GM23338 (cell line): ENCODE measurements around the gene COPZ2. TPM values are rescaled to one million over a fixed set of nuclear protein-coding genes. Genes with fewer than 3 reads are reported as not detected.
A peak's percentile ranks its signal among the peaks of the same experiment; 100 is the strongest.

Source experiments
- ATAC-seq: fragments of 200-7000 bp; cut with Tn5 transposase; 3 replicates; pipeline ENCODE4 v1.9.1; 2020
- DNase-seq: peaks from one replicate; pipeline ENCODE4 v3.0.0-alpha.2; 2015; ENCODE audit warnings: low spot score
- H2AFZ ChIP-seq: fragments of 200-600 bp; sonication (generic); 2 replicates; pipeline ENCODE4 v1.8.0; 2016; ENCODE audit warnings: antibody characterized with exemption, mild to moderate bottlenecking, moderate library complexity
- H3F3A ChIP-seq: fragments of 200-600 bp; sonication (generic); replicated peaks from 2 replicates; pipeline ENCODE4 v1.8.0; 2017; ENCODE audit warnings: antibody characterized with exemption, mixed run types, low read depth
- H3K27ac ChIP-seq: fragments of 200-600 bp; sonication (generic); 2 replicates; pipeline ENCODE4 v1.6.1; 2016; ENCODE audit warnings: low read depth
- H3K27me3 ChIP-seq: fragments of 200-600 bp; sonication (generic); 2 replicates; pipeline ENCODE4 v1.8.0; 2016; ENCODE audit warnings: mild to moderate bottlenecking, mixed run types, moderate library complexity; ENCODE audit not compliant: insufficient read depth
- H3K36me3 ChIP-seq: fragments of 200-600 bp; sonication (generic); 2 replicates; pipeline ENCODE4 v1.8.0; 2016; ENCODE audit warnings: mild to moderate bottlenecking; ENCODE audit not compliant: insufficient read depth
- H3K4me1 ChIP-seq: fragments of 200-600 bp; sonication (generic); 2 replicates; pipeline ENCODE4 v1.8.0; 2016; ENCODE audit warnings: mild to moderate bottlenecking, moderate library complexity; ENCODE audit not compliant: insufficient read depth
- H3K4me2 ChIP-seq: fragments of 200-600 bp; sonication (generic); 2 replicates; pipeline ENCODE4 v1.7.1; 2017; ENCODE audit warnings: mixed run types
- H3K4me3 ChIP-seq: fragments of 200-600 bp; sonication (generic); 2 replicates; pipeline ENCODE4 v1.6.1; 2016; ENCODE audit warnings: mixed run types
- H3K79me2 ChIP-seq: fragments of 200-600 bp; sonication (generic); replicated peaks from 2 replicates; pipeline ENCODE4 v1.8.0; 2017; ENCODE audit warnings: mild to moderate bottlenecking; ENCODE audit not compliant: insufficient read depth
- H3K9me2 ChIP-seq: fragments of 200-600 bp; sonication (generic); 2 replicates; pipeline ENCODE4 v1.8.0; 2017; ENCODE audit not compliant: insufficient read depth
- H4K20me1 ChIP-seq: fragments of 200-600 bp; sonication (generic); replicated peaks from 2 replicates; pipeline ENCODE4 v1.8.0; 2017; ENCODE audit warnings: mild to moderate bottlenecking; ENCODE audit not compliant: insufficient read depth
- H3K27ac Mint-ChIP-seq: 2 replicates; pipeline ENCODE4 v1.8.0; 2020; ENCODE audit warnings: inconsistent platforms, mild to moderate bottlenecking, moderate library complexity, mixed read lengths
- H3K27me3 Mint-ChIP-seq: 3 replicates; pipeline ENCODE4 v1.8.0; 2022; ENCODE audit warnings: low read depth, mild to moderate bottlenecking, moderate library complexity, mixed read lengths, inconsistent platforms; ENCODE audit not compliant: insufficient read depth, poor library complexity
- H3K36me3 Mint-ChIP-seq: 3 replicates; pipeline ENCODE4 v1.8.0; 2021; ENCODE audit warnings: low read depth, mild to moderate bottlenecking, inconsistent platforms, moderate library complexity, mixed read lengths
- H3K4me1 Mint-ChIP-seq: 3 replicates; pipeline ENCODE4 v1.8.0; 2020; ENCODE audit warnings: mild to moderate bottlenecking, inconsistent platforms, mixed read lengths
- H3K4me3 Mint-ChIP-seq: 3 replicates; pipeline ENCODE4 v1.8.0; 2021; ENCODE audit warnings: moderate library complexity, mild to moderate bottlenecking, inconsistent platforms, mixed read lengths
- H3K9me3 Mint-ChIP-seq: 3 replicates; pipeline ENCODE4 v1.8.0; 2020; ENCODE audit warnings: moderate library complexity, mild to moderate bottlenecking, inconsistent platforms, mixed read lengths
- CREB1 ChIP-seq: fragments of 250-450 bp; sonication (Bioruptor Pico); IDR thresholded peaks from 2 replicates; pipeline ENCODE4 v1.5.0; 2020; ENCODE audit warnings: low read depth, mild to moderate bottlenecking, moderate library complexity
- CTCF ChIP-seq, 2 experiments: fragments of 200-600 bp in 1 of 2; sonication (generic) in 1 of 2; conservative IDR thresholded peaks; 2 replicates each; pipeline versions ENCODE4 v1.5.1 to v1.6.1; 2016 to 2017; ENCODE audit warnings: antibody characterized with exemption in 2 of 2, low read depth in 2 of 2, mild to moderate bottlenecking in 2 of 2, moderate library complexity in 1 of 2
- EZH2phosphoT487 ChIP-seq: fragments of 200-600 bp; sonication (generic); IDR thresholded peaks from one replicate; pipeline ENCODE4 v1.8.1; 2018; ENCODE audit warnings: antibody characterized with exemption; ENCODE audit not compliant: unreplicated experiment
- NANOG ChIP-seq: IDR thresholded peaks from 2 replicates; pipeline ENCODE4 v1.6.1; 2016; ENCODE audit warnings: antibody characterized with exemption, borderline replicate concordance
- REST ChIP-seq: IDR thresholded peaks from one replicate; pipeline ENCODE4 v1.6.1; 2018; ENCODE audit warnings: antibody characterized with exemption; ENCODE audit not compliant: unreplicated experiment
- STAT1 ChIP-seq: IDR thresholded peaks from one replicate; pipeline ENCODE4 v1.6.1; 2016; ENCODE audit warnings: antibody characterized with exemption; ENCODE audit not compliant: unreplicated experiment
- ZNF331 ChIP-seq: fragments of 250-450 bp; sonication (Bioruptor Pico); IDR thresholded peaks from 2 replicates; pipeline ENCODE4 v1.5.0; 2020; ENCODE audit warnings: low read depth, mild to moderate bottlenecking, moderate library complexity
- ZNF462 ChIP-seq: fragments of 250-450 bp; sonication (Bioruptor Pico); IDR thresholded peaks from 2 replicates; pipeline ENCODE4 v1.5.0; 2020; ENCODE audit warnings: mild to moderate bottlenecking, moderate library complexity
- polyA plus RNA-seq: library from polyadenylated mRNA; unstranded; fragments of >200 nt; fragmentation: Nextera tagmentation; extraction: Ambion mirVana; gene quantifications from 2 replicates; pipeline ENCODE4 v1.2.1, GENCODE V29; 2016
- total RNA-seq: library from RNA; depleted of rRNA; stranded (reverse); fragments of >200 nt; shearing (Covaris generic); gene quantifications from 2 replicates; pipeline ENCODE4 v1.2.3, GENCODE V29; 2014

Gene COPZ2
- total and polyA plus RNA-seq, 2 experiments from 2014 or later: not detected

GRCh38 chr17:48011405-48012150 lies 26.0 kb downstream of the COPZ2 start:
- H3K27ac Mint-ChIP-seq: no peak overlapping the region
- peaks cover 7% of the 10 kb centered on the region; the same call in 1 of the 2 replicates for H3F3A ChIP-seq
- peaks cover 24% of the 10 kb centered on the region for H3K27me3 ChIP-seq
- TF ChIP-seq REST (no peak), CREB1 (CRISPR knock-in tag) (0 out of 2 replicates have a peak, but pooled peaks have one; percentile 15), CTCF (conservative IDR thresholded peaks at IDR 0.05; ENCODE audit: low read depth in 2 of 2) (peak; percentile 63 to 79)
- no peaks in the 10 kb centered on the region for H3K36me3 Mint-ChIP-seq
- H4K20me1 ChIP-seq: 0 out of 2 replicates have a peak, but pooled peaks cover 3% of the 10 kb centered on the region
- H3K4me3 Mint-ChIP-seq: peak overlapping the region; percentile 77
- H3K4me1 ChIP-seq: peaks cover 5% of the 10 kb centered on the region
- H3K27me3 Mint-ChIP-seq: peaks cover 25% of the 10 kb centered on the region
- DNase-seq (peak; percentile 80), ATAC-seq (peak; percentile 73)
- peak overlapping the region; percentile 98 for H2AFZ ChIP-seq
- H3K9me2 ChIP-seq: no peaks in the 10 kb centered on the region
- peak overlapping the region; percentile 91 for H3K4me3 ChIP-seq
- H3K9me3 Mint-ChIP-seq: no peaks in the 10 kb centered on the region; the same call in 2 of the 3 replicates
- peak overlapping the region; percentile 98 for H3K4me2 ChIP-seq
- H3K79me2 ChIP-seq: no peaks in the 10 kb centered on the region
- H3K4me1 Mint-ChIP-seq: peaks cover 35% of the 10 kb centered on the region
- no peaks in the 10 kb centered on the region for H3K36me3 ChIP-seq
- H3K27ac ChIP-seq: no peak overlapping the region

GRCh38 chr17:48010193-48010592 lies 27.4 kb downstream of the COPZ2 start:
- Mint-ChIP-seq H3K4me3 (no peak overlapping the region), H3K9me3 (no peaks in the 10 kb centered on the region; the same call in 2 of the 3 replicates), H3K27ac (no peak overlapping the region), H3K4me1 (peaks cover 44% of the 10 kb centered on the region), H3K36me3 (no peaks in the 10 kb centered on the region), H3K27me3 (peaks cover 29% of the 10 kb centered on the region)
- peaks cover 15% of the 10 kb centered on the region for H3K4me1 ChIP-seq
- DNase-seq (no peak), ATAC-seq (no peak)
- no peak overlapping the region for H3K4me3 ChIP-seq
- no peak overlapping the region for H2AFZ ChIP-seq
- no peaks in the 10 kb centered on the region for H3K36me3 ChIP-seq
- H4K20me1 ChIP-seq: 0 out of 2 replicates have a peak, but pooled peaks cover 3% of the 10 kb centered on the region
- H3K79me2 ChIP-seq: no peaks in the 10 kb centered on the region
- H3K9me2 ChIP-seq: no peaks in the 10 kb centered on the region
- peaks cover 7% of the 10 kb centered on the region; the same call in 1 of the 2 replicates for H3F3A ChIP-seq
- no peak overlapping the region for H3K27ac ChIP-seq
- H3K27me3 ChIP-seq: peaks cover 24% of the 10 kb centered on the region
- H3K4me2 ChIP-seq: no peak overlapping the region
- TF ChIP-seq STAT1 (no peak), ZNF462 (no peak), NANOG (no peak), EZH2phosphoT487 (no peak), ZNF331 (CRISPR knock-in tag) (no peak)
